Amniotic epithelial cell (primary cell): Measurements from ENCODE around the gene USP13.
A peak's percentile ranks its signal among the peaks of the same experiment; 100 is the strongest.

ENCODE experiments used
- DNase-seq: peaks from one replicate; pipeline ENCODE4 v3.0.0-alpha.2; 2010; ENCODE audit warnings: low read depth

The USP13 gene

GRCh38 chr3:179697736-179698332 is 45.0 kb downstream of the USP13 start:
- no peak for DNase-seq

GRCh38 chr3:179700716-179701115 is 47.9 kb downstream of the USP13 start:
- no peak for DNase-seq

DNA sequence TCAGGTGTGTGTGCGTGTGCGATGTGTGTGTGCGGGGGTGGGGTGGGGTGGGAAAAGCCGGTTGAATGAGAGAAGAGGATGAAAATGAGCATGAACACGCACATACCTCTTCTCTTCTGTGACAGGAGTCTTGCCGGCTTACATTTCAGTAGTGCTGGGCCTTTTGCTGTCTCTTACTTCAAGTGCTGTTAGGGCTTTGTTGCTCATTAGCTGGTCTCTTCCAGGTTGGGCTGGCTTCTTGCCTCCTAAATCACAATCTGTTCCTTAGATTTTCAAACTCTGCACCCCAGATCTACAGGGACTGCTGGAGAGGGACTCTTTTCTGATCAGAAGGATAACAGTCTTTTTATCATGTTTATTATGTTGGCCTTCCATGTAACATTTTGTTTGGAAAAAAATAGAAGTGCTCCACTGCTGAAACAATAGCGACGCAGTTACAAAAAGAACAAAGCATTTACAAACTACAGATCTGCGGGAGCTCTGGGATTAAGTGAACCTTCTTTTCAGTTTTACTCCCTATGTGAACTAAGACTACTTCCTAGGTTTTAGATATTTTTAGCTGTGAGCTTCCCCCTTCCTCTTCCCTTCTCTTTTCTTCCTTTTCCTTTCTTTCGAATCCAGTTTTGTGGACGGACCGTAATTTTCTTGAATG is 48.5 kb downstream of the USP13 start:
- no peak for DNase-seq

DNA sequence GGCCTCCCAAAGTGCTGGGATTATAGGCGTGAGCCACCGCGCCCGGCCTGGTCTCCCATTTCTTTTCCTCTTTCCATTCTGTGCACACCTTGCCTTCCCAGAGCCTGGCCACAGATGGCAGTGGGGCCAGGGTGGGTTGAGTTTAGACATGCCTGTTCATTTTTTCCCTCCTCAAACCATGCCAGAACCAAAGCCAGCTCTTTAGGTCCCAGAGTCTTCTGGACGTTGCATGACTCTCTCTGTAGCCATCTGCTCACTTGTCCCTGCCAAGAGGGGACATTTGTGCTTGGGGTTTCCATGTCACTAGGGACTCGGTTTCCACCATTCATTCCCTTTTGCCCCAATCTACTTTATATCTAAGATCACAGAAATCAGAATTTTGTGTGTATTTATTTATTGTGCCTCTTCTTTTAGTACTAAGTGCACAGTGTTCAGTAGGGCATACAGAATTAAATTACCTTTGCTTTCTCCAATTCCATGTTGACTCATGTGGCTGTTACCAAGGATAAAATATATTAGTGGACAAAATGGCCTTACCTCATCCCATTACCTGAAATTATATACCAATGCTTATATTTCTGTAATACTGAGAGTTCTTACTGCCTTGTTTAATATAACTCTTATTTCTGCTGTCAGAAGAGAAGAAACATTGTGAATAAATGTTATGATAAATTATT is 49.6 kb downstream of the USP13 start:
- no peak for DNase-seq

- no peak for DNase-seq
Measured at GRCh38 chr3:179703816-179704215, 51.0 kb downstream of the USP13 start.

GRCh38 chr3:179706233-179706632 is 53.4 kb downstream of the USP13 start:
- no peak for DNase-seq

DNA sequence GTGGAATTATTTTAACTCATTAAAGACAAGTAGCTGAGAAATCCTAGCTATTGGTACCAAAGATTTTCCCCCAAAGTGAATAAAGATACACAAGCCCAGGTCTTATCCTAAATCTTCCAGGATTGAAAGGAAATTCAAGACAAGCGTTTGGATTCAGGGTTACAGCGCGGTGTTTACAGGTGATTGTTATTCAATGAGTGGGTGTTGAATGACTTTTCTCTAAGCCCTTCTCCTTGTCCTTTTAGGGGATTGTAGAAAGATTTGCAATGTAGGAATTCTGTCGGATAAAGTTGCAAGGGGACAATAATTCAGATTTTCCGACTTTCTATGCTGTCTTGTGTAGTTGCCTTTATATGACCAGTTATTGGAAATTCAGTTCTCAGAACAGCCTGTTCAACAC is 57.2 kb downstream of the USP13 start:
- no peak for DNase-seq

DNA sequence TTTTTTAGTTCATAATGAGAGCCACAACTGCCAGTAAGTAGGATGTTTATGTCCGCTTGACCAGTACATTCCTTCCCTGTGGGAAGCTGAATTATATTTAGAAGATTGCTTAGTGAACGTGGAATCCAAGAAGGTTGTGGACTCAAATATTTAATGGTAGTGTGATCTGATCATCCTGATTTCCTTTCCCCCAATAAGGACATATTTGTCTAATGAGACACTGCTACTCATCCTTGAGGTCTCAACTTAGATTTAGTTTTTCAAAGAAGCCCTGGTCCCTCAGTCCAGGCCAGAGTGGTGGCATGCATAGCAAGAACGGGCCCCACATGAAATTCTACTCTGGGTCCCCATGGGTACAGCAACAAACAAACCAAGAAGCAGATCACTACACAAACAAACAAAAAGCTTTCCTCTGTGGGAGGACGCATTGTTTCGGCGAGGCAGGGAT is 60.8 kb downstream of the USP13 start:
- DNase-seq: peak; percentile 68

DNA sequence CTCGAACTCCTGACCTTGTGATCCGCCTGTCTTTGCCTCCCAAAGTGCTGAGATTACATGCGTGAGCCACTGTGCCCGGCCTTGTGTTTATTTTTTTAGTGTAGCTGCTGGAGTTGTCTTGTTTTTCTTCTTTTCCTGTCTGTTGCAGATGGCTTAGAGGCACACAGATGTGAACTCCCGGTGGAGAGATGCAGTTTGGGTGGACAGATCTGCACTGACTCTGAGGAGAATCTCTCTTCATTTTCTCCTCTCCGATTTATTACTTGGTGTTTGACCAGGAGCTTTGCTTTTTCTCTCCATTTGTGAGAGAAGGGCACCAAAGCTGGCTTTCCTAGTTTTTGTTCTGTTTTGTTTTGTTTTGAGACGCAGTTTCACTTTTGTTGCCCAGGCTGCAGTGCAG is 62.7 kb downstream of the USP13 start:
- no peak for DNase-seq

DNA sequence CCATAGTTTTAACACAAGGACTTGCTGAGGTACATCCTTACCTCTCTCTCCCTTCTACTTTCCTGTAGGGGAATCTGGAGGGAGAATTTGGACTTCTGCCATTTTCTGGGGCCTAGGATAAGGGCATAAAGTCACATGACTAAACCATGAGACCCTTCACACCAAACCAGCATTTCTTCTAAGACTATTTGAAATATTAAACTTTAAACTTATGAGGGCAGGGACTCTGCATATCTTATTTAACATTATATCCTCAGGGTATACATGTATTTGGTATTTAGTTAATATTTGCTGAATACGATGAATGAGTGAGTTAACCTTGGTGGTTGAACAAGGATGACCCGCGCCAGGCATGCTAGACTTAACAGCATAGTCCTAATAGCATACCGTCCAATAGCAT is 63.4 kb downstream of the USP13 start:
- peak; percentile 22 for DNase-seq

- DNase-seq: peak; percentile 96
Measured at GRCh38 chr3:179716811-179717210, 64.0 kb downstream of the USP13 start.

GRCh38 chr3:179717219-179717618 is 64.4 kb downstream of the USP13 start:
- no peak for DNase-seq

GRCh38 chr3:179719048-179719734 is 66.4 kb downstream of the USP13 start:
- DNase-seq: no peak

DNA sequence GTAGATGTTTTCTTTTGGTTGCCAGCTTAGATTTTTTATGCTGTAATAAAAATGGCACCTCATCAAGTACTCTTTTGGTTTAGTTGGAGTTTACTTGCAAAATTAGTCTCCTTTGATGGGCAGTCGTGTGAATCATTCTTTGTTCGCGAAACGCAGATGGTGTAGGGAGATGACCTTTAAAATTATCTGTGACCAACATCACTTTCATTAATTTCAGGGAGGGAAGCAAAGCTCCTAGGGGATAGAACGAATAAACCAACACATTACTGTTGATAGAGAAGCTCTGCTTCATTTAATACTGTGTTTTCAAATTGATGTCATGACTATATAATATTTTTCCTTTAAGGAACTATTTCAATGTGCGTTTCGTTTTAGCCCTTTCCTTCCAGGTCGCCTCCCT is 67.4 kb downstream of the USP13 start:
- DNase-seq: no peak

- no peak for DNase-seq
Measured at GRCh38 chr3:179723617-179724016, 70.8 kb downstream of the USP13 start.

- no peak for DNase-seq
Measured at GRCh38 chr3:179726075-179726699, 73.3 kb downstream of the USP13 start.

- no peak for DNase-seq
Measured at GRCh38 chr3:179729086-179729485, 76.2 kb downstream of the USP13 start.

DNA sequence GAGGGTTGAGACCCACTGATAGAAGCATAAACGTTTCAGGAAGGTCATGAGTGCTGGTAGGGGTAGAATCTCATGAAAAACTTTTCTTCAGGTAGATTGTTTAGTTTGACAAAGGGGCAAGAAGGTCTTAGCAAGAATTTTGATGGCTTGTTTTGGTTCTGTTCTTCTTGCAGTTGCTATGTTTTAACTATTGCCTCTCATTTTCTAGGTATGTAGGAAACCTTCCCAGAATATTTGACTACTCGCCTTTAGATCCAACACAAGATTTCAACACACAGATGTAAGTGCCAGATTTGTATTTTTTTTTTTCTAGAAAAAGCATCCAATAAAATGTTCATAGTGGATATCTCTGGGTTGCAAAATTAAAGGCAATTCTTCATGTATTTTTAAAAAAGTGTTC is 77.1 kb downstream of the USP13 start:
- DNase-seq: no peak

DNA sequence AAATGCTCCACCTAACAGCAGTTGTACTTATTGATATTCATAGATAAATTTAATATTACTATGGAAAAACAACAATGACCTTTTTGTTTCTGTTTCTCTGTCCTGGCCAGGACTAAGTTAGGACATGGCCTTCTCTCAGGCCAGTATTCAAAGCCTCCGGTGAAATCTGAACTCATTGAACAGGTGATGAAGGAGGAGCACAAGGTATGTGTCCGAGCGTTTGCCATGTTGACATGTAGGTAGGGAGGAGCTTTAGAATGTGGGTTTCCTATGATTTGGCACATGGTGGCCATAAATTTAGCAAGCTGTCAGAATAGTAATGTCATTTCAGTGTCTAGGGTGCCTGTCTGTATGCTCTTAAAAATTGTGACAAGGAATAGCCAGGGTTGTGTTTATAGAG is 77.7 kb downstream of the USP13 start:
- DNase-seq: no peak

DNA sequence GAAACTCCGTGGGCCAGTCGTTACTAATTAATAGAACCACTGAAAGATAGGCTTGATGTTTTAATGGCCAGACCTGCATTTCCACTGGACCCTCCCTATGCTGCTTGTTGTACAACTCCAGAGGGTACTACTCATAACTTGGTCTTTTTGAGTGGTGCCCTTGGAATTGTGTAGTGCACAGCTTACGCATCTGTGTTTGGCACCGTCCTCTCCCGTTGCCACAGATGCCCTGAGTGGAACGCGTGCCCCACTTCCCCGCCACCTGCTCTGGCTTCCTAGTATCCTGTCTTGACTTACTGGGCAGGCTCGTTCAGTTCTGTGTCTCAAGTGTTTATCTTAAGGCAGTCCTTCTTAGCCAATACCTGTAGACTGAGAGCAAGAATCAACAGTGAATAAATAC is 78.7 kb downstream of the USP13 start:
- no peak for DNase-seq

DNA sequence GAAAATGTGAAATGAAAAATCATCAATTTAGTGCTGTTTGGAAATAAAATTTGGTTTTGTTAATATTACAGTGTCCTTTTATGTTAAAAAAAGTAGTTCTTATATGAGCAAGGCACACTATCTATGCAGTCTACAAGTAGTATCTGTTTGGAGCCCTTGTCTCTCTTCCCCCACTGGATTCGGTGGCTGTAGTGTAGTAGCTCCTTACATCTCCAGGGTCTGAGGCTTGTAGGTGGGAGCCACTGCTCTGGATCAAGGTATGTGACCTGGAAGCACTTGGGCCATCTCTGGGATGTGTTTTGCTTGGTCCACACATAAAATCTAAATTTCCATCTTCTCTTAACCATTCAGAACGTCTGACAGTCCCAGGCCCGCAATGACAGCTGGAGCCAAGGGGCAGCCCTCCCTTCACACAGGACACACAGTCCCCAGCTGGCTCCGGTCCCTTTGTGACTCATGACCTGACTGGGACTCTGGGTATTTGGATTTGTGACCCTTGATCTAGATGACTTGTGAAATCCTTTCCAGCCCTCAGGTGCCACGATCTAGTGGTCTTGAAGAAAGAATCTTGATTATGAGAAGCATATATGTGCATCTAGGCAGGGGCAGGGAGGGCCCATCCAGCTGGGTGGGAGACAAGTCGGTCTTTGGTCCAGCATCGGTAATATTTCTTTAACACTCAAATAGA is 80.0 kb downstream of the USP13 start:
- no peak for DNase-seq

DNA sequence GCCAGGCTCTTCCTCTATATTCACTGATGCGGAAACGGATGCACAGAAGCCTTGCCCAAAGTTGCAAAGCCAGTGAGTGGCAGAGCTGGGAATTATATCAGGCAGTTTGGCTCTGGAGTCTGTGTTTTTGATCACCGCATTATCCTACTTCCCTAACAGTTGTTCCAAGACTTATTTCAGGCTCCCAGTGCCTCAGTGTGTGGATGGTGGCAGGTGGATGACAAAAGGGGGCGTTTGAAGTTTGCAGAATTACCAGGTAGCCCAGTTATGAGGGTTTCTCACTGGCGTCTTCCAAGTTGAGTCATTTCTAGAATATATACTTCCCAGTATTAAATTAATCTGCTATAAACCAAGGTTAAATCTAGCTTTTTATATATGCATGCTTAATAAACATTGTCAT is 81.0 kb downstream of the USP13 start:
- DNase-seq: no peak
